Testis (tissue), 2 donors: ENCODE measurements around the gene IL1RL2.

Experiments
- CTCF ChIP-seq, 3 experiments: fragments of 450-650 bp in 2 of 3; fragments of 200-600 bp in 1 of 3; sonication (generic) in 1 of 3; IDR thresholded peaks; one replicate each; pipeline ENCODE4 v1.5.1; 2016 to 2019; ENCODE audit warnings: antibody characterized with exemption in 3 of 3, mild to moderate bottlenecking in 2 of 3, moderate library complexity in 1 of 3
- POLR2A ChIP-seq: fragments of 450-650 bp; IDR thresholded peaks from one replicate; pipeline ENCODE4 v1.6.1; 2017; ENCODE audit warnings: antibody characterized with exemption, mild to moderate bottlenecking, moderate library complexity

- TF ChIP-seq CTCF (IDR thresholded peaks at IDR 0.05) (peak; percentile 49 to 60 (median 58)), POLR2A (no peak)
Measured at GRCh38 chr2:102251042-102251848, 64.4 kb downstream of the IL1RL2 start.
